CD1c-positive myeloid dendritic cell (primary cell): ENCODE data around the gene HRH2.
"Not testable (repeated sequence)": the region's sequence is repeated elsewhere in the genome, so short reads cannot be mapped to it uniquely, and the experiment has no call there.

Experiments used
- DNase-seq: peaks from one replicate; pipeline ENCODE4 v3.0.0-alpha.2; 2016; ENCODE audit errors: extremely low spot score

HRH2 gene

GRCh38 chr5:175712681-175713085, 54.8 kb downstream of the HRH2 start:
- no peak for DNase-seq

DNA sequence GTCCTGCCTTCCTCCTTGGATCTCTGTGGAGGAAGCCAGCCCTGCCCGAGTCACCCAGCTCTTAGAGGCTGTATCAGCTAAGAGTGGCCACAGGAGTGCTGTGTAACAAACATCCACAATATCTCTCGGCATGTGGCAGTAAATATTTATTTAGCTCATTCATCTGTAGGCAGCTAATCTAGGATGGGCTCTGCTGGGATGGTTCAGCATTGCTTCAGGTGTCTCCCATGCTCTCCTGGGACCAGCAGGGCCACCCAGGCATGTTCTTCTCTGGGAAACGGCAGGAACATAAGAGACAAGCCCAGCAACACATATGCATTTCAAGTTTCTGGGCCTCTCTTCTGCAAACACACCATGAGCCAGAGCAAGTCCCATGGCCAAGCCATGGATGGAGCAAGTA, 56.1 kb downstream of the HRH2 start:
- no peak for DNase-seq

GRCh38 chr5:175714479-175715085, 56.7 kb downstream of the HRH2 start:
- DNase-seq = no peak

DNA sequence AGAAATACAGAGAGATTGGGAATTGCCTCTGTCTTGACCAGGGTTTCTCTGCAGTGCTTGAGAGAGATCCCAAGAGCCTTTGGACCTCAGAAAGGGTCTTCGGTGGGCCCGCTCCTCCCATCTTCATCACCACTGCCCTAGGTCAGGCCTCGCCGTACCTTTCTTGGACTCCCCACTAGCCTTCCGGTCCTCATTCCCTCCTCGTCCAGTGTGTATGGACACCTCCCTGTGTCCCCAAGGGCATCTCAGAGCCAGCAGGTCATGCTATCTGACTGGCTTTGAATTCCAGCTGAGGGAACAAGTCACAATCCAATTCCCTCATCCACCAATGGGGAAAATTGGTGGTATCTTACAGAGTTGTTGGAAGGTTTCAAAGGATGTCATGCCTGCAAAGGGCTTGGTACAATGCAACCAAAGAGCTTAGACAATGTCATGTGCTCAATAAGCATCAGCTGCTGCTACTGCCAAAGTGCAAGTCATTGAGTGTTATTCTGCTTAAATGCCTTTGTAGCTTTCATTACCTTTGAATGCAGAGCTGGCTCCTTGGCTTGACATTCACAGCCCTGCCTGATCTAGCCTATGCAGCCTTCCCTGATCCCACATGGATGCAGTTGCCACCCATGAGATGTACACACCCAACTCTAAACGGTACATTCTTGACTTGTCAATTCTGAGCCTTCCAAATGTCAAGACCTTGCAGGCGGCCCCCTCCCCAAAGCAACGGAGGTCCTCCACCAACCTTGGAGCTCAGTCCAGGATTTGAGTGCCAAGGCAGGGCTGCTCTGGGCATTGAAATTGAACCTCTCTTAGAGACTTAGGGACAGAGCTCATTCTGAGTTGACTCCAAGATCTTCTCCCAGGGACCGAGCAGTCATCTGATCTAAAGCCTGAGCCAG, 58.0 kb downstream of the HRH2 start:
- no peak for DNase-seq

DNA sequence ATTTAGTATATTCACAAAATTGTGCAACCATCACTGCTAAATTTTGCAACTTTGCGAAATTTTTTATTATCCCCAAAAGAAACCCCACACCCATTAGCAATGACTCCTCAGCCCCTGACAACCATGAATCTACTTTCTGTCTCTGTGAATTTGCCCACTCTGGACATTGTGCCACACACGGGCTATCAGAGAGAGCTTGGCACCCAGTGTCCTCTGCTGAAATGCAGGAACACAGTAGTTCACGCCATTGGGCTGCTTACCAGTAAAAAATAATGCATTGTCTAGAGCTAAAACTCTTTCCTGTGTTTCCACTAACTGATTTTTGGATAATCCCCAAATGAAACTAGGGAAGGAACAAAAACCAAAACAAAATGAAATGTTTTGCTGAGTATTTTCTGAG, 60.0 kb downstream of the HRH2 start:
- DNase-seq = no peak

- peak; percentile 76 for DNase-seq
Measured at GRCh38 chr5:175718401-175719108, 60.7 kb downstream of the HRH2 start.

DNA sequence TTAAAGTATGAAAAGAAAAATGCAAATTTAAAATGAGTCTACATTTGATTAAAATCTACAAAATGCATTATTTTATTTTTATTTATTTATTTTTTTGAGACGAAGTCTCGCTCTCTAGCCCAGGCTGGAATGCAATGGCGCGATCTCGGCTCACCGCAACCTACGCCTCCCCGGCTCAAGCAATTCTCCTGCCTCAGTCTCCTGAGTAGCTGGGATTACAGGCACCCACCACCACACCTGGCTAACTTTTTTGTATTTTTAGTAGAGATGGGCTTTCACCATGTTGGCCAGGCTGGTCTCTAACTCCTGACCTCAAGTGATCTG, 61.2 kb downstream of the HRH2 start:
- DNase-seq = not testable (repeated sequence)

DNA sequence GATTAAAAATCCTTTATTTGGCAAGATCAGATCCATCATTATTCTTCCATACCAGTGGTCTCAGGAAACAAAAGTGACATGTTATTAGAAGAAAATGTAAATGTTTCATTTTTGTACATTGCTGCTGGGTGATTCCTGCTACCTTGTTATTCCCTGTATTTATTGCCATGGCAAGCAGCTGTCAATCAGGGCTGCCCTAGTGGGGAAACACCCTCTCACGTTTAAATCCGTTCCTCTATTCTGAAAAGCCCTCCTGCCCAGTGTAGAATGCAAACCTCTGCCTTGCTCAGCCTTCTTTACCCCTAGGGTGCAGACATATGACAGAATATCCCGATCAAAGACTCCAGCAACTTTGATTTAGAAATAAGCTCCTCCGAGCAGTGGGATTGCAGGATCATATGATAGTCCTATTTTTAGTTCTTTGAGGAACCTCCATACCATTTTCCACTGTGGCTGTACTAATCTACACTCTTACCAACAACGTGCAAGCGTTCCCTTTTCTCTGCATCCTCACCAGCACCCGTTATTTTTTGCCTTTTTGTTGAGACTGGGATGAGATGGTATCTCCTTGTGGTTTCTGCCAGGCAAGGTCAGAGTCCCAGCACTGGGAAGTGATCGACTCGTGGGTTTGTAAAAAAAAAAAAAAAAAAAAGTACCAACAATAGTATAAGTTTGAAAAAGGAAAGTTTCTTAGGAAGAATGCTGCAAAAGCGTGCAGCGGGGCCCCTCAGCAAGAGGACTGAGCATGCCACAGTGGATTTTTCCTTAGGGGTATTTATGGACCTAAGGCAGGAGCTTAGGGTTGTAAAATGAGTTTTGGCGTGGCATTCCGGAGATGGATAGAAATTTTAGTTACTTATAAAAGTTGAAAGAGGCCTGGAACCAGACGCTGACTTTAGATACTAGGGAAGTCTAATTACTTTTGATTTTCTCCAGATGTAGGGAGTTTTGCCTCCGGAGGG, 66.7 kb downstream of the HRH2 start:
- DNase-seq = no peak

DNA sequence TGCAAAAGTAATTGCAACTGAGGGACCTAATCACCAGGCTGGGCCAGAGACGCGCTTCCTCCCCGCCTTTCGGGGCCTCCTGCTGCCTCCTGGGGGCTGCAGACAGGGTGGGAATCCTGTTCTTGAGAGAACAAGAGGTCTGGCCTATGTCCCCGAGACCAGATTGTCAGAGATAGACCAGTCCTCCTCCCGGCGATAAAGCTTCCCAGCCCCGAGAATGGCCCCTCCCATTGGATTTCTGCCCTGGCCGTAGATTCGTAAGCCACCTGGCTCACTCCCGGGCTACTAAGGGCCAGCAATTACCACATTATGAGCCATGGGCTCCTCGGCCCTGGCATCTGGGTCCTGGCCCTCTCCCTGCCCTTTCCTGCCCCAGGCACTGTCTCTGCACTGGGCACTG, 70.4 kb downstream of the HRH2 start:
- DNase-seq = no peak

- DNase-seq = no peak
Measured at GRCh38 chr5:175728885-175729828, 71.3 kb downstream of the HRH2 start.

GRCh38 chr5:175729829-175730277, 72.0 kb downstream of the HRH2 start:
- peak; percentile 91 for DNase-seq

- DNase-seq = no peak
Measured at GRCh38 chr5:175731172-175731571, 73.3 kb downstream of the HRH2 start.

DNA sequence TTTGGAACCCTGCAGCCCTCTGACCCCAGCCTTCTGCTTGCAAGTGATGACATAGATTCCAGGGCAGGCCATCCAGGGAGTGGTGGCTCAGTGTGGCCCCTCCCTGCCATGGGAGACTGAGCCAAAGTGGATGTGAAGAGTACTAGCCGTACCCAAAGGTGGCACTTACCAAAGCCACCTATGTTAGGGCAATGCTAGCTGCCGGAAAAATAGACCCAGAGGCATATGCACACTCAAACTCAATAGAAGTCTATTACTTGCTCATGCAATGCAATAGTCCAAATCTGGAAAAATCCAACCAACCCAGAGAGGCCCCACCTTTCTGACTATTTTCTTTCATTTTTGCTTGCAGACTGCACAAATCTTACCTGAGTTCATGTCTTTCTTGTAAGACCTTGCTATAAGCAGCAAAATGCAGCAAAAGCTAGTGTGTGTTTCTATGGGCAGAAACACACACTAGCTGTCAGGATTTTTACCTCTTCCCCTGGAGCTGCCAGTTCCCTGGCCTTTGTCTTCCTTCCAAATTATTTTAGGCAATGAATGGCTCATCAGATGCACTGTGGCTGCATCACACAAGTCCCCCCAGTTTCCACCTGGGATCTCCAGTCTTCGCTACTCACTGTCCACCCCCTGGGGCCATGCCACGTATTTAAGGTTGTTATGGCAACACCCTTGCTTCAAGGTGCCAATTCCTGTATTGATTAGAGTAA, 74.0 kb downstream of the HRH2 start:
- DNase-seq = no peak

- no peak for DNase-seq
Measured at GRCh38 chr5:175733017-175733416, 75.1 kb downstream of the HRH2 start.

- DNase-seq = no peak
Measured at GRCh38 chr5:175734016-175734415, 76.1 kb downstream of the HRH2 start.

DNA sequence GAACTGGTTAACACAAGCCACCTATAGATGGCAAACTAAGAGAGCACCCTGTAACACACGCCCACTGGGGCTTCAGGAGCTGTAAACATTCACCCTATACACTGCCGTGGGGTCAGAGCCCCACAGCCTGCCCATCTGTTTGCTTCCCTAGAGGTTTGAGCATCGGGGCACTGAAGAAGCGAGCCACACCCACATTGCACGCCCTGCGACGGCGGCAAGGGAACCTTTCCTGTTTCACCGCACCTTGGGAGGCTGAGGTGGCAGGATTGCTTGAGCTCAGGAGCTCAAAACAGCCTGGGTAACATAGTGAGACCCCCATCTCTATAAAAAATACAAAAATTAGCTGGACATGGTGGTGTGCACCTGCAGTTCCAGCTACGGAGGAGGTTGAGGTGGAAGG, 76.6 kb downstream of the HRH2 start:
- no peak for DNase-seq

DNA sequence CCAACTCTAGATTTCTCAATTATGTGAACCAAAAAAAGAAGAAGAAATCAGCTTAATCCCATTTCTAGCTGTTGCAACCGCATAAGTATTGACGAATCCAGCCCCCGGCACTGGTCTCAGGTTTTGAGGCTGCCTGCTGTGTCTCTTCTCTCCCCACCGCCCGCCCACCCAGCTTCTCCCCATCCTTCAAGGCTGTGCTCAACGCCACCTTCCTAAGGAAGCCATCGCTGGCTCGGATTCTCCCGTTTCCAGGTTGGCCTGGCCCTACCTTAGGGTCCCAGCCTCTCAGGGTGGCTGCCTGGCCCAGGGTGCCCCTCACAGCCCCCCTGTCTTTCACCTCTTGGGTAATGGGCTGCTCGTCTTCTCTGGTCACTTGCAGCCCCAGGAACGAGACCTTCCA, 77.8 kb downstream of the HRH2 start:
- no peak for DNase-seq

GRCh38 chr5:175736652-175737051, 78.8 kb downstream of the HRH2 start:
- DNase-seq = no peak

GRCh38 chr5:175737481-175737880, 79.6 kb downstream of the HRH2 start:
- no peak for DNase-seq

GRCh38 chr5:175738126-175738525, 80.3 kb downstream of the HRH2 start:
- DNase-seq = no peak
